MM.1S (cell line): ENCODE measurements around the gene BEGAIN.

Experiments used
- DNase-seq: peaks from one replicate; pipeline ENCODE4 v3.0.0-alpha.2; 2015
- H2AFZ ChIP-seq: fragments of 300-600 bp; sonication (generic); 2 replicates; pipeline ENCODE4 v1.6.0; 2016; ENCODE audit warnings: antibody characterized with exemption, low read length
- H3F3A ChIP-seq: fragments of 300-600 bp; sonication (generic); 2 replicates; pipeline ENCODE4 v1.6.1; 2016; ENCODE audit warnings: mild to moderate bottlenecking, antibody characterized with exemption, low read length, moderate library complexity, mixed read lengths; ENCODE audit not compliant: insufficient read depth
- H3K27ac ChIP-seq: fragments of 300-600 bp; sonication (generic); 2 replicates; pipeline ENCODE4 v1.5.1; 2016; ENCODE audit warnings: mild to moderate bottlenecking, low read length
- H3K27me3 ChIP-seq: fragments of 300-600 bp; sonication (generic); replicated peaks from 2 replicates; pipeline ENCODE4 v1.6.0; 2016; ENCODE audit warnings: low read length; ENCODE audit not compliant: insufficient read depth
- H3K36me3 ChIP-seq: fragments of 300-600 bp; sonication (generic); replicated peaks from 2 replicates; pipeline ENCODE4 v1.6.1; 2016; ENCODE audit warnings: mild to moderate bottlenecking, low read length, mixed read lengths; ENCODE audit not compliant: insufficient read depth
- H3K4me1 ChIP-seq: fragments of 300-600 bp; sonication (generic); 2 replicates; pipeline ENCODE4 v1.6.1; 2016; ENCODE audit warnings: low read length, mixed read lengths
- H3K4me2 ChIP-seq: fragments of 300-600 bp; sonication (generic); 2 replicates; pipeline ENCODE4 v1.6.0; 2016; ENCODE audit warnings: low read depth, low read length
- H3K4me3 ChIP-seq: fragments of 300-600 bp; sonication (generic); 2 replicates; pipeline ENCODE4 v1.5.1; 2016; ENCODE audit warnings: low read length, mixed read lengths
- H3K79me2 ChIP-seq: fragments of 300-600 bp; sonication (generic); 2 replicates; pipeline ENCODE4 v1.6.1; 2016; ENCODE audit warnings: mixed run types, low read length, mixed read lengths
- H3K9ac ChIP-seq: fragments of 300-600 bp; sonication (generic); 2 replicates; pipeline ENCODE4 v1.6.1; 2016; ENCODE audit warnings: low read length, mixed read lengths
- H3K9me2 ChIP-seq: fragments of 300-600 bp; sonication (generic); replicated peaks from 2 replicates; pipeline ENCODE4 v1.6.1; 2016; ENCODE audit warnings: mild to moderate bottlenecking, low read length, mixed read lengths; ENCODE audit not compliant: insufficient read depth
- H3K9me3 ChIP-seq: fragments of 300-600 bp; sonication (generic); replicated peaks from 2 replicates; pipeline ENCODE4 v1.6.1; 2016; ENCODE audit warnings: mild to moderate bottlenecking, low read length, mixed read lengths; ENCODE audit not compliant: insufficient read depth
- H4K20me1 ChIP-seq: fragments of 300-600 bp; sonication (generic); 2 replicates; pipeline ENCODE4 v1.6.1; 2016; ENCODE audit warnings: mild to moderate bottlenecking, low read length, moderate library complexity, mixed read lengths; ENCODE audit not compliant: insufficient read depth
- CTCF ChIP-seq: fragments of 300-600 bp; sonication (generic); IDR thresholded peaks from 2 replicates; pipeline ENCODE4 v1.5.1; 2016; ENCODE audit warnings: antibody characterized with exemption, low read length, mixed read lengths
- EZH2 ChIP-seq: fragments of 300-600 bp; sonication (generic); optimal IDR thresholded peaks from 2 replicates; pipeline ENCODE3; 2017; ENCODE audit warnings: low read depth, mild to moderate bottlenecking, antibody characterized with exemption, low read length, mixed read lengths
- EZH2phosphoT487 ChIP-seq: fragments of 300-600 bp; sonication (generic); IDR thresholded peaks from 2 replicates; pipeline ENCODE4 v1.6.1; 2018; ENCODE audit warnings: antibody characterized with exemption, low read length

The BEGAIN gene

GRCh38 chr14:100584056-100585031 lies 2.9 kb downstream of the BEGAIN start:
- no peak for DNase-seq
- no peaks in the 10 kb centered on the region for H3K9me3 ChIP-seq
- no peaks in the 10 kb centered on the region for H3K4me1 ChIP-seq
- H3K9me2 ChIP-seq = no peaks in the 10 kb centered on the region
- no peaks in the 10 kb centered on the region for H3K79me2 ChIP-seq
- no peaks in the 10 kb centered on the region for H3K36me3 ChIP-seq
- H3K27me3 ChIP-seq = peaks cover 29% of the 10 kb centered on the region
- H4K20me1 ChIP-seq = no peaks in the 10 kb centered on the region
- H2AFZ ChIP-seq = no peak overlapping the region
- H3K9ac ChIP-seq = no peak overlapping the region
- no peaks in the 10 kb centered on the region for H3F3A ChIP-seq
- H3K4me2 ChIP-seq = no peak overlapping the region
- no peak overlapping the region for H3K4me3 ChIP-seq
- no peak for TF ChIP-seq EZH2
- TF ChIP-seq CTCF = no peak
- TF ChIP-seq EZH2phosphoT487 = no peak
- no peak overlapping the region for H3K27ac ChIP-seq

GRCh38 chr14:100583245-100583644 lies 4.0 kb downstream of the BEGAIN start:
- Histone ChIP-seq H3K9me3 (no peaks in the 10 kb centered on the region), H4K20me1 (no peaks in the 10 kb centered on the region), H3K27ac (no peak overlapping the region), H3K9ac (no peak overlapping the region), H3K4me2 (no peak overlapping the region), H3K4me1 (no peaks in the 10 kb centered on the region), H3K27me3 (peaks cover 23% of the 10 kb centered on the region), H3K9me2 (no peaks in the 10 kb centered on the region), H2AFZ (no peak overlapping the region), H3K36me3 (no peaks in the 10 kb centered on the region), H3F3A (no peaks in the 10 kb centered on the region), H3K79me2 (no peaks in the 10 kb centered on the region), H3K4me3 (no peak overlapping the region)
- TF ChIP-seq EZH2phosphoT487 (no peak), EZH2 (no peak), CTCF (no peak)
- no peak for DNase-seq

- Histone ChIP-seq H3K4me3 (no peak overlapping the region), H3K79me2 (no peaks in the 10 kb centered on the region), H3K9me2 (no peaks in the 10 kb centered on the region), H3K9ac (no peak overlapping the region), H3K4me1 (no peaks in the 10 kb centered on the region), H3K9me3 (no peaks in the 10 kb centered on the region), H2AFZ (no peak overlapping the region), H3K36me3 (no peaks in the 10 kb centered on the region), H3K27me3 (peaks cover 17% of the 10 kb centered on the region), H4K20me1 (no peaks in the 10 kb centered on the region), H3K27ac (no peak overlapping the region), H3F3A (no peaks in the 10 kb centered on the region), H3K4me2 (no peak overlapping the region)
- DNase-seq = no peak
- no peak for TF ChIP-seq CTCF
- TF ChIP-seq EZH2 = no peak
- no peak for TF ChIP-seq EZH2phosphoT487
These were observed 4.6 kb downstream of the BEGAIN start for GRCh38 chr14:100582496-100583165.
